A549 (cell line): Measurements from ENCODE around the gene CACNA1G. TPM values are rescaled to one million over a fixed set of nuclear protein-coding genes. Genes with fewer than 3 reads are reported as not detected.

Experiments
- ATAC-seq, 2 experiments: fragments of 200-7000 bp in 1 of 2; fragments of >200 bp in 1 of 2; cut with Nextera tagmentation in 1 of 2; cut with Tn5 transposase in 1 of 2; 3 replicates each; pipeline versions ENCODE4 v1.8.0 to v1.9.1; 2018 to 2020; ENCODE audit warnings: mild to moderate bottlenecking in 1 of 2, moderate library complexity in 1 of 2
- CTCF ChIA-PET: fragments of 300-600 bp; sonication (Branson Sonifier 250); formaldehyde crosslinking; extraction: SDS; loops from one replicate; lab custom pipeline; 2021; ENCODE audit warnings: antibody characterized with exemption, inconsistent platforms; lab: Yijun Ruan, JAX
- POLR2A ChIA-PET: fragments of 350-600 bp; formaldehyde crosslinking; extraction: SDS; loops from one replicate; lab custom pipeline; 2021; ENCODE audit warnings: antibody characterized with exemption, inconsistent platforms; lab: Yijun Ruan, JAX
- DNase-seq, 2 experiments: peaks; one replicate each; pipeline versions ENCODE4 v3.0.0 to v3.0.0-alpha.2; 2011 to 2016; ENCODE audit warnings: low read depth in 1 of 2, low spot score in 1 of 2
- FAIRE-seq: peaks from 2 replicates; lab custom pipeline; 2011; peaks lifted over from hg19 to GRCh38; lab: Jason Lieb, UNC
- H3K27ac ChIP-seq, 2 experiments: fragments of >200 bp; sonication (Bioruptor Twin); formaldehyde crosslinking; 3 replicates each; pipeline ENCODE4 v1.5.1; 2016 to 2017
- H3K4me1 ChIP-seq: fragments of >200 bp; sonication (Bioruptor Twin); formaldehyde crosslinking; 3 replicates; pipeline ENCODE4 v1.6.1; 2016
- H3K4me2 ChIP-seq: fragments of >200 bp; sonication (Bioruptor Twin); formaldehyde crosslinking; 3 replicates; pipeline ENCODE4 v1.6.1; 2016
- H3K4me3 ChIP-seq: fragments of >200 bp; sonication (Bioruptor Twin); formaldehyde crosslinking; 3 replicates; pipeline ENCODE4 v1.5.1; 2016
- H3K9me3 ChIP-seq: fragments of >200 bp; sonication (Bioruptor Twin); formaldehyde crosslinking; 3 replicates; pipeline ENCODE4 v1.6.1; 2016
- BCL3 ChIP-seq: fragments of >200 bp; sonication (Bioruptor Twin); formaldehyde crosslinking; IDR thresholded peaks from 3 replicates; pipeline ENCODE4 v1.6.1; 2016
- BHLHE40 ChIP-seq: IDR thresholded peaks from 2 replicates; pipeline ENCODE4 v1.6.1; 2012; ENCODE audit warnings: low read depth, low read length, inconsistent platforms
- CBX2 ChIP-seq: fragments of 200-600 bp; sonication (generic); IDR thresholded peaks from 2 replicates; pipeline ENCODE4 v1.6.1; 2016; ENCODE audit warnings: low read depth, mild to moderate bottlenecking, borderline replicate concordance
- CBX8 ChIP-seq: fragments of 200-600 bp; sonication (generic); IDR thresholded peaks from 2 replicates; pipeline ENCODE4 v1.6.1; 2016
- CEBPB ChIP-seq, 2 experiments: fragments of >200 bp in 1 of 2; sonication (Bioruptor Twin) in 1 of 2; formaldehyde crosslinking in 1 of 2; IDR thresholded peaks; 2 replicates each; pipeline ENCODE4 v1.6.1; 2012 to 2016
- CHD2 ChIP-seq: fragments of 150-350 bp; IDR thresholded peaks from 2 replicates; pipeline ENCODE4 v1.6.1; 2014; ENCODE audit warnings: low read length; ENCODE audit not compliant: partially characterized antibody
- CHD4 ChIP-seq: fragments of 200-600 bp; sonication (generic); IDR thresholded peaks from 2 replicates; pipeline ENCODE4 v1.6.1; 2016; ENCODE audit warnings: antibody characterized with exemption, mild to moderate bottlenecking, borderline replicate concordance
- EHF ChIP-seq: fragments of 250-450 bp; sonication (Bioruptor Pico); IDR thresholded peaks from 2 replicates; pipeline ENCODE4 v1.5.0; 2020; ENCODE audit warnings: mild to moderate bottlenecking
- EHMT2 ChIP-seq: fragments of 200-600 bp; sonication (generic); IDR thresholded peaks from 2 replicates; pipeline ENCODE4 v1.6.1; 2016; ENCODE audit warnings: antibody characterized with exemption, low read depth, mild to moderate bottlenecking, moderate library complexity
- ESRRA ChIP-seq: fragments of 150-350 bp; IDR thresholded peaks from 2 replicates; pipeline ENCODE4 v1.6.1; 2014; ENCODE audit warnings: mild to moderate bottlenecking, low read length, borderline replicate concordance
- FOSB ChIP-seq: fragments of 250-450 bp; sonication (Bioruptor Pico); IDR thresholded peaks from 2 replicates; pipeline ENCODE4 v1.5.0; 2020; ENCODE audit warnings: mild to moderate bottlenecking, moderate library complexity
- FOXS1 ChIP-seq: fragments of 250-450 bp; sonication (Bioruptor Pico); IDR thresholded peaks from 2 replicates; pipeline ENCODE4 v1.5.0; 2020; ENCODE audit warnings: mild to moderate bottlenecking, moderate library complexity
- HDAC2 ChIP-seq: fragments of 200-600 bp; sonication (generic); IDR thresholded peaks from 2 replicates; pipeline ENCODE4 v1.6.1; 2016
- HEYL ChIP-seq: fragments of 250-450 bp; sonication (Bioruptor Pico); IDR thresholded peaks from 2 replicates; pipeline ENCODE4 v1.8.0; 2021; ENCODE audit warnings: mild to moderate bottlenecking, moderate library complexity
- HOXA7 ChIP-seq: fragments of 250-450 bp; sonication (Bioruptor Pico); IDR thresholded peaks from 2 replicates; pipeline ENCODE4 v1.5.0; 2020; ENCODE audit warnings: mild to moderate bottlenecking, moderate library complexity
- JUN ChIP-seq, 2 experiments: fragments of >200 bp; sonication (Bioruptor Twin); formaldehyde crosslinking; IDR thresholded peaks; 2 replicates in 1 of 2; 3 replicates in 1 of 2; pipeline ENCODE4 v1.6.1; 2016 to 2017
- JUNB ChIP-seq: fragments of >200 bp; sonication (Bioruptor Twin); formaldehyde crosslinking; IDR thresholded peaks from 2 replicates; pipeline ENCODE4 v1.6.1; 2016
- MAX ChIP-seq: IDR thresholded peaks from 2 replicates; pipeline ENCODE4 v1.6.1; 2012
- NFE2L2 ChIP-seq: fragments of 150-350 bp; conservative IDR thresholded peaks from 2 replicates; pipeline ENCODE4 v1.6.1; 2014; ENCODE audit warnings: low read length
- NR3C1 ChIP-seq: fragments of >200 bp; sonication (Bioruptor Twin); formaldehyde crosslinking; IDR thresholded peaks from 3 replicates; pipeline ENCODE4 v1.6.1; 2017
- PBX3 ChIP-seq: IDR thresholded peaks from 2 replicates; pipeline ENCODE4 v1.6.1; 2012
- POLR2AphosphoS2 ChIP-seq: conservative IDR thresholded peaks from 2 replicates; pipeline ENCODE4 v1.6.1; 2012; ENCODE audit warnings: low read length, improper control_type of control experiment, inconsistent platforms
- RAD21 ChIP-seq, 2 experiments: fragments of >200 bp in 1 of 2; sonication (Bioruptor Twin) in 1 of 2; formaldehyde crosslinking in 1 of 2; IDR thresholded peaks in 1 of 2; conservative IDR thresholded peaks in 1 of 2; 2 replicates in 1 of 2; 3 replicates in 1 of 2; pipeline ENCODE4 v1.6.1; 2012 to 2018; ENCODE audit warnings: inconsistent platforms in 1 of 2
- RFX5 ChIP-seq: fragments of 450-650 bp; IDR thresholded peaks from 2 replicates; pipeline ENCODE4 v1.7.1; 2014; ENCODE audit warnings: antibody characterized with exemption, mild to moderate bottlenecking, moderate library complexity
- SMC3 ChIP-seq: fragments of >200 bp; sonication (Bioruptor Twin); formaldehyde crosslinking; IDR thresholded peaks from 3 replicates; pipeline ENCODE4 v1.6.1; 2018; ENCODE audit warnings: inconsistent platforms
- SREBF2 ChIP-seq: fragments of 450-650 bp; IDR thresholded peaks from 2 replicates; pipeline ENCODE4 v1.6.1; 2014; ENCODE audit warnings: mild to moderate bottlenecking, moderate library complexity
- TP53 ChIP-seq: fragments of 250-450 bp; sonication (Bioruptor Pico); IDR thresholded peaks from 2 replicates; pipeline ENCODE4 v1.5.0; 2021; ENCODE audit warnings: mild to moderate bottlenecking, moderate library complexity
- USF2 ChIP-seq: fragments of 450-650 bp; IDR thresholded peaks from 2 replicates; pipeline ENCODE4 v1.6.1; 2014; ENCODE audit warnings: antibody characterized with exemption
- ZC3H11A ChIP-seq: fragments of 450-650 bp; IDR thresholded peaks from 2 replicates; pipeline ENCODE4 v1.6.1; 2014; ENCODE audit warnings: antibody characterized with exemption, mild to moderate bottlenecking
- ZFP36 ChIP-seq: fragments of 450-650 bp; IDR thresholded peaks from 2 replicates; pipeline ENCODE4 v1.6.1; 2014; ENCODE audit warnings: borderline replicate concordance; ENCODE audit not compliant: partially characterized antibody
- WGBS: methylation state at CpG from one replicate; pipeline ENCODE4 v1.1.6; 2017; ENCODE audit errors: missing lambda C conversion rate; 5-methylcytosine and 5-hydroxymethylcytosine counted together
- polyA plus RNA-seq, 4 experiments: library from polyadenylated mRNA; depleted of rRNA in 3 of 4; stranded (reverse); fragments of >200 nt; fragmentation: RNase III in 1 of 4; extraction: RNeasy Plus Mini Kit Qiagen cat#74134 plus additional on column Dnase treatment in 1 of 4; gene quantifications; 2 replicates in 3 of 4; 3 replicates in 1 of 4; pipeline ENCODE4 v1.2.3, GENCODE V29; 2011 to 2017

Gene CACNA1G
- polyA plus RNA-seq, 2 of the 4 experiments (the other 2 are of a cell fraction), result 4.0 to 8.9 TPM

GRCh38 chr17:50611634-50612033 is 51.1 kb downstream of the CACNA1G start:
- ATAC-seq, result peak in 1 of 2 experiments; percentile 17; a peak in 3 of 6 replicates
- Histone ChIP-seq H3K27ac (peak overlapping the region in 1 of 2 experiments; percentile 25; a peak in 1 of 6 replicates), H3K4me1 (0 out of 3 replicates have a peak, but pooled peaks cover 4% of the 10 kb centered on the region), H3K4me3 (no peak overlapping the region), H3K9me3 (no peaks in the 10 kb centered on the region), H3K4me2 (no peak overlapping the region)
- no peak for TF ChIP-seq RAD21 (conservative IDR thresholded peaks at IDR 0.05 in 1 of 2, IDR thresholded peaks at IDR 0.05 in 1 of 2)
- TF ChIP-seq JUNB, result no peak
- TF ChIP-seq CHD2, result no peak
- TF ChIP-seq EHF (CRISPR knock-in tag), result no peak
- no peak for TF ChIP-seq PBX3
- no peak for TF ChIP-seq ZFP36
- no peak for TF ChIP-seq NFE2L2
- no peak for TF ChIP-seq CEBPB (IDR thresholded peaks at IDR 0.05)
- TF ChIP-seq FOXS1, result no peak
- TF ChIP-seq ESRRA, result no peak
- no peak for TF ChIP-seq BHLHE40
- TF ChIP-seq SMC3, result no peak
- TF ChIP-seq HOXA7 (CRISPR knock-in tag), result no peak
- no peak for TF ChIP-seq TP53 (CRISPR knock-in tag)
- no peak for TF ChIP-seq NR3C1
- no peak for TF ChIP-seq BCL3
- no peak for TF ChIP-seq MAX
- no peak for TF ChIP-seq CBX2
- DNase-seq, result no peak
- FAIRE-seq, result no peak
- ChIA-PET POLR2A (no interaction called here), CTCF (interaction anchor here (1.7 to 48.0 kb wide), 7 partner anchors 11 to 72 kb away, joined by 5 to 2097 read pairs (median 14); partner anchors contain the start of gene ANKRD40)
- WGBS, result 77% methylated on average over 6 of the region's 6 CpGs

- ChIA-PET CTCF (interaction anchor here (0.7 to 48.0 kb wide), 5 partner anchors 11 to 240 kb away, joined by 3 to 2097 read pairs (median 5); partner anchors contain the start of gene ANKRD40), POLR2A (no interaction called here)
- Histone ChIP-seq H3K4me2 (no peak overlapping the region), H3K4me3 (no peak overlapping the region), H3K4me1 (0 out of 3 replicates have a peak, but pooled peaks cover 4% of the 10 kb centered on the region), H3K9me3 (no peaks in the 10 kb centered on the region), H3K27ac (peak overlapping the region in 1 of 2 experiments; percentile 10; a peak in 1 of 6 replicates)
- TF ChIP-seq EHMT2 (no peak), CBX8 (no peak), FOSB (CRISPR knock-in tag) (no peak), HEYL (no peak), PBX3 (no peak), RFX5 (no peak), ZC3H11A (no peak), USF2 (no peak), SREBF2 (no peak), BCL3 (no peak), EHF (CRISPR knock-in tag) (no peak), BHLHE40 (no peak), POLR2AphosphoS2 (no peak), CHD4 (no peak), ESRRA (no peak), HDAC2 (no peak), JUN (IDR thresholded peaks at IDR 0.05) (no peak)
- FAIRE-seq (no peak), ATAC-seq (peak in 1 of 2 experiments; percentile 6; a peak in 1 of 6 replicates), DNase-seq (no peak)
- 91% methylated on average over 12 of the region's 12 CpGs for whole genome bisulfite sequencing
Measured at GRCh38 chr17:50612281-50612680, 51.8 kb downstream of the CACNA1G start.
